DMS 273 (cell line): ENCODE measurements around the gene HSPG2.

Experiments
- DNase-seq: peaks from one replicate; lab custom pipeline; 2025; ENCODE audit not compliant: unreplicated experiment; lab: John Stamatoyannopoulos, UW

Gene HSPG2

DNA sequence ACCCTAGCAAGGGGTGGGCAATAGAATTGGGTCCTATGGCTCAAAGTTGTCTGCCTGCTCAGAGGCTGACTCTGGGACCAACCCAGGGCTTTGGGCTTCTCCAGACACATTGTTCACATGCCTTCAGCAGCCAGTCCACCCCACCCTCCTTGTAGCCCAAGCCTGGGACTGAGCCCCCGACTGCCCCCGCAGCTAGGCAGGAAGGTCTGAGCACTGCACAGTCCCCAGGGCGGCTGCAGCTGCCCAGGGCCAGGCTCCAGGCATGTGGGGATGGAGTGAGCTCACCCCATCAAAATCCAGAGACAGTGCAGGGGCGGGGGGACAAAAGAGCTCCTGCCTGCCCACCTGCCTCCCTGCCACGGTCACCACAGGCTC is 35.6 kb downstream of the HSPG2 start:
- no peak for DNase-seq

DNA sequence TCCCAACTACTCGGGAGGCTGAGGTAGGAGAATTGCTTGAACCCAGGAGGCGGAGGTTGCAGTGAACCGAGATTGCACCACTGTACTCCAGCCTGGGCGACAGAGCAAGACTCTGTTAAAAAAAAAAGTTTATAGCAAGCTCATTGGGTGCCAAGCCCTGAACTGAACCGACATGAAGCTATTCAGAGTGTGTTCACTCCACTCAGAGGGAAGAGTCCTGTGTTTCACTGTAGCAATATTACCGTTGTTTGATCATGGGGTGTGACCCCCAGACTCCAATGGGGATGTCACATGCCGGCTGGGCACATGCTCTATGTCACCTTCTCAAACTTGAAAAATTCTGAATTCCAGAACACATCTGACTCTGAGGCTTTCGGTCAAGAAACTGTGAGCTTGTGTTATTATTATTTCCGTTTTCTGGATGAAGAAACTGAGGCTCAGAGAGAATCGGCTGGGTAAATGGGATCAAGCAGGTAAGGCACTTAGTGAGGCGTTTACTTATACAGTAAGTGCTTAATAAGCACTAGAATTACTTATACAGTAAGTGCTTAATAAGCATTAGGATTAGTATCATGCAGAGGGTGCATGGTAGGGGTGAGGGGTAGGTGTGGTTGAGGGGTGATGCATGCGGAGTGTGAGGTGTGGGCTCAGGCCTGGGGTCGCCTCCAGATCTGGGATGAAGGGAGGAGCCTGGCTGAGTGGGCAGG is 36.2 kb downstream of the HSPG2 start:
- no peak for DNase-seq

DNA sequence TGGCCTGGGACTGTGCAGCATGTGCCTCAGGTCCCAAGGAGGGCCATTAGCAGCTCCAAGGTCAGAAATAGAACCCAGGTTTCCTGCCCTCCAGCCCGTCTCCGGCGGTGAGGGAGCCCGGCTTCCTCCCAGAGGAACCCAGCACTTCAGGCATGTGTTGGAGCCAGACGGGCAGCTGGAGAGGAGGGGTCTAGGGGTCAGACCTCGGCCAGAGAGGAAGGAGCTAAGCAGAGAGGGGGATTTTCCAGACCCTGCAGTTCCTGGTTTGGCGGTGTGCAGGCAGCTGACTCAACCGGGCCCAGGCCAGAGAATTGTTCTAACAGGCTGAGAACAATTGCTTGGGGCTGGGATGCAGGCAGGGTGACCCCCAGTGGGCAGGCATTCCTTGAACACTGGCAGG is 37.1 kb downstream of the HSPG2 start:
- DNase-seq, result no peak

DNA sequence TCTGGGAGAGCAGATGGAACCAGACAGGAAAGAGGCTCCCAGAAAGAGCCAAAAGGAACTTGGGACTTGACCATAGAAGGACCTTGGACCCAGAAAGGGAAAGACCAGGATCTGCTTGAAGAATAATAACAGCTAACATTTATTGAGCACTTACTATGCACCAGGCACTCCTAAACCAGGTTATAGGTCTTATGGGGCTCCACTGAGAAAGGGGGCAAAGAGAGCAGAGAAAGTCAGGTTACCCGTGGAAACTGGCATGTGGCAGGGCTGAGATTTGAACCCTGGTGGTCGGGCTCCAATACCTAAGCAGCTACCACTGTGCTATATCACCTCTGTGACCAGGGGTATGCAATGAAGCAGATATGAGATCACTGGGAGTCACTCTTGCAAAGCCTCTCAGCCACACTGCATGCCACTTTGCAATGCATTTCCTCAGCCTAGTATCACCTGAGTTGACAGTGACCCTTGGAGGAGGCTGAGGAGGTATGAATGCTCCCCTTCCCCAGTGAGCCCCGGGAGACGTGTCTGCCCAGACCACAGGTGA is 37.8 kb downstream of the HSPG2 start:
- no peak for DNase-seq

DNA sequence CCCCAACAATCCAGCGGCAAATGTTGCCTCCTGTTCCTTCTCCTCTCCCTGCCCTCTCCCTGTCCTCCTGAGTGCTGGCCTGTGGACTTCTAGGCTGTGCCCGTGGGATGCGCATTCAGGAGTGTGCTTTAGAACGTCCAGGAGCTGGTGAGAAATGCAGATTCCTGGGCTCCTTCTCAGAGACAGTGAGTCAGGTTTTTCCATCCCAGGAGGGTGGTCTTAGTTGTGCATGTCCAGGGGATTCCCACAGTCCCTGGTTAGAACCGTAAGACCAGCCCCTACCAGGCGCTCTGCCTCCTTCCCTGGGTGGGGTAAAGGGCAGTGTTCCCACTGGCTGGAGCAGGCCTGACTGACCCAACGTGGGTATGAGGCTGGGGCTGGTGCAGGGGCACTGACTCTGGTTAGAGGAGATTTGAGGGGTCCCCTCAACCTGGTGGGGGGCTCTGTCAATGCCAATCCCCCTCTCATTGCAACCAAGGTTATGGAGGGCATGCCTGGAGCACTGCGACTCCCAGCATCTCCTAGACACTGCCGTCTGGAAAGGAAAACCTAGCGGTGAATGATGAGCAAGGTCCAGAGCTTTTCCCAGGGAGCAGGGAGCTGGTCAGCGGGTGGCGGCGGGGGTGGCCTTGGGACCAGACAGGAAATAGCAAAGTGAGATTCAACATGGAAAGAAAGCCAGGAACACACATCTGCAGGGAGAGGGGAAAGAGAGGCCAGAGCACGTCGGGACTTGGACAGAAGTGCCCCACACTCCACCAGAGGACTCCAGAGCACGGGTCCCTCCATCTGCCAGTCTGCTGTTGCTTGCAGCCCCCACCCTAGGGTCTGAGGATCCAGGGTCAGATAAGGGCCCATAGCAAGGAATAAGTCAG is 38.5 kb downstream of the HSPG2 start:
- no peak for DNase-seq

DNA sequence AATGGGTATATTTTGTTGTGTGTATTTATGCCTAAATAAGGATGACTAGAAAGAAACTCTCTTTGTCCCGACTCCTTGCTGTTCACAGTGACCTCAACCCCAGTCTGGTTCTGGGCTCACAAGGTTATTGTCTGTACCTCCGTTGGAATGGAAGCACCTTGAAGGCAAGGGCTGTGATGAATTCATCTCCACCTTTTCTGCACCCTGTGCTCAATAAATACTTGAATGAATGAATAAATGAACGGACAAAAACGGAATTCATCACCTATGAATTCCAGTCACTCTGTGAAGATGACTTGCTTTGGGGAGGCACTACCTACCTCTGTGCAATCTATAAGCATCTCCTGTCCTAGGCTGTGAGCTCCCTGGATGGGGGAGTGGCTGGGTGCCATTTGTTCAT is 39.3 kb downstream of the HSPG2 start:
- no peak for DNase-seq

DNA sequence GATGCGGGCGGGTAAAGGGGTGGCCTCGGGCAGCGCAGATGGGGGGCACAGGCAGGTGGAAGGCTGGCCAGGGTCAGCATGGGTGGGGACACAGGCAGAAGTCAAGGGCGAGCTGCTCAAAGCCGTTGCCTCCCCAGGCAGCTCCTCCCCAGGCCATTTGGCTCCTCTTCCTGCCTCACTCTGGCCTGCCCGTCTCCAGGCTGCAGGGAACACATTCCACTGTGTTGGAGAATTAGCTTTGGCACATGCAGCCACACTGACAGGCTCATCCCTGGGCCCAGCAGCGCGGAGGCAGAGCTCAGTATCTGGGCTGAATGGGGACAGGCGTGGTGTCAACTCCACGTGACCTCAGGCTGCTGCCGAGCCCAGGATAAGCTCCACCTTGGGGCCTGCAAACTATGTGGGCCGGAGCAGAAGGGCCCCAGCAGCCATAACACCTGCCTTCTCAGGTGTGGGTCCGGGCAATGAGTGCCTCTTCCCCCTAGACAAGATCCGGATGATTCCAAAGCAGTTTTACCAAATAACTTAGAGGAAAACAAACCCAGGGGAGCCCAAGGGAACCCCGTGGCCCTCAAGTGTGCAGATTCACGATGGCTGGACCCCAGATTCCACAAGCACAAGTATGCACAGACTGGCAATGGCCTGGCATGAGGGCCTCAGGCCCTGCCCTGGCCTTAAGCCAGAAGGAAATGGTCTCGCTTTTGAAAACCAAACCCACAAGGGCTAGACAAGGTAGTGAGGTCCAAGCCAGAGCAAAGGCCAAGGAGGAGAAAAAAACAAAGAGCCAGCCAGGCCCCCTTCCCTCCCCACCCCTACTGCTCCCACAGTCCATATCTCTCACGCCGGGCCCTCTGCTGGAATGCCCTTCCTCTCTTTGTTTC is 40.2 kb downstream of the HSPG2 start:
- no peak for DNase-seq

DNA sequence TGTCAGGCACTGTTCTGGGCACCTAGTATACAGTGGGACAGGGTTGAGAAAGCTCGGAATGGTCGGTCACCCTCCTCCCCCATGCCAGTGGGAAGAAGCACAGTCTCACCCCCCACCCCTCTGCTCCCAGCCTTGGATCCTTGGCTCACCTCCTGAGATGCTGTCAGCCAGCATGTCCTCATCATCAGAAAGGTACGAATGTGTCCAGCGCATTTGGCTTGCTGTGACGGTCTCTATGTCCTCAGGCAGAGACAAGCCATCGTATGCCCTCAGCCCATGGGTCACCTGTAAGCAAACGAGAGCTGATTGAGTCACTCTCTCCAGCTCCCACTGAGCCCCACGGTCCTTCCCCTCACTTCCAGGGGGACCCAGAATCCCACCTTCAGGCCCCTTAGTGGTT is 41.1 kb downstream of the HSPG2 start:
- no peak for DNase-seq

DNA sequence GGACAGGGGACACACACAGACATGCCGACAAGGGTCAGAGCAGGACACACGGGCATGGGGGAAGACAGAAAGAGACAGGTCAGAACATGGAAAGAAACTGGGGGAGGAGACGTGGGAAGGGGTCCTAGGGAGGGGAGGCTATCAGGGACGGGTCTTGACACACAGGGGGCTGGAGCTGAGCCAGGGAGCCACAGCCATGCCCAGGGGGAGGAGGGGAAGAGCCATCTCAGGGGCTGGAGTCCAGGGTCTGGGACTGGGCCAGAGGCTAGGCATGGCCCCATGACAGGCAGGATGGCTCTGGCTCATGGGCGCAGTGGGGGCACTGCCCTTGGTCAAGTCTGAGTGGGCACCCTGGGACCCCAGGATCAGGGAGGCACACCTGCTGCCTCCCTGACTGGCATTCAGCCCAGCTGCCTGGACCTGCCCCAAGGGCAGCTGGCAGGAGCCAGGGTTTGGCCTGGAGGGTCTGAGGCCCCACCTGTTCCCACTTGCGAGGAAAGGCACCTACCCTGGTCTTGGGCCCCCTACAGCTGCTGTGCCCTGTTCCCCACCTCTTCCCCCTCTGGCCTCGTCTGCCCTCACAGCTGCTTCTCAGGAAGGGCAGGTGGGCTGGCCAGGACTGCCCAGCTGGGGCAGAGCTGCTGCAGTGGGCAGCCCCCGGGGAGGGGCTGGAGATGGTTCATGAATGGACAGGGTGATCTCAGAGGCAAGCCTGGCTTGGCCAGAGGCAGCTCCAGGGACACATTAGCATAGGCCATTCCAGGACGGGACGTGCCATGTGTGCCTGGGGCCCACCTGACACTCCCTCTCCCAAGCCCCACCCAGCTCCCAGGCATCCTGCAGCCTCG is 42.9 kb downstream of the HSPG2 start:
- peak; percentile 68 for DNase-seq

DNA sequence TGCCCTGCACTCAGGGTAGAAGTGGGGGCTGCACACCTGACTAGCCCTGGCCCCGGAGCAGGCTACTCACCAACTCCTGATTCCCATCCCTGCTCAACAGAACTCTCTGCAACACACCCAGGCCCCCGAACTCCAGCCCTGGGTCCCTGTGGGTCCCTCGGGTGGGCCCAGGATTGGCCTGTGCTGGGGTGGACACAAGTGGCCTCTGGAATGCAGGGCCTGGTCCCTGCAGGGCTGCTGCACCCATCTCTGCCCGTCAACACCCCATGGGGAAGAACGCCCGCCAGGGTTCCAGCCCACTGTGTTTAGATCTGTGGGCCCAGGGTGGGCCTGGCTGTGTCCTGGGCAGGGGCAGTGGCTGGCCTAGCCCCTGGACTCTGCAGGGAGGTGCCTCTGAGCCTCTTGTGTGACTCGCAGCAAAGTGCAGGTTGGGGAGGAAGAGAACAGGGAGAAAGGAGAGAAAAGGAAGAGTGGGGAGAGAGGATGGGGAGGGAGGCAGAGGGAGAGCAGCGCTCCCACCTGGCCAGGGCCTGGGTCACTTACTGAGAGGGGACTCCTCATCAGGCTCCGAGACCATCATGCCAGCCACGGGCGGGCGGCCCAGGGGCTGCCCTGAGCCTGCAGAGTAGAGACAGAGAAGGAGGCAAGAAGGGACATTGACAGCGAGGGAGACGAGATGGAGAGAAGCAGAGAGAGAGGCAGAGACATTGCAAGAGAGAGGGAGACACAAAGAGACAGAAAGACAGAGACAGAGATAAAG is 43.9 kb downstream of the HSPG2 start:
- no peak for DNase-seq

DNA sequence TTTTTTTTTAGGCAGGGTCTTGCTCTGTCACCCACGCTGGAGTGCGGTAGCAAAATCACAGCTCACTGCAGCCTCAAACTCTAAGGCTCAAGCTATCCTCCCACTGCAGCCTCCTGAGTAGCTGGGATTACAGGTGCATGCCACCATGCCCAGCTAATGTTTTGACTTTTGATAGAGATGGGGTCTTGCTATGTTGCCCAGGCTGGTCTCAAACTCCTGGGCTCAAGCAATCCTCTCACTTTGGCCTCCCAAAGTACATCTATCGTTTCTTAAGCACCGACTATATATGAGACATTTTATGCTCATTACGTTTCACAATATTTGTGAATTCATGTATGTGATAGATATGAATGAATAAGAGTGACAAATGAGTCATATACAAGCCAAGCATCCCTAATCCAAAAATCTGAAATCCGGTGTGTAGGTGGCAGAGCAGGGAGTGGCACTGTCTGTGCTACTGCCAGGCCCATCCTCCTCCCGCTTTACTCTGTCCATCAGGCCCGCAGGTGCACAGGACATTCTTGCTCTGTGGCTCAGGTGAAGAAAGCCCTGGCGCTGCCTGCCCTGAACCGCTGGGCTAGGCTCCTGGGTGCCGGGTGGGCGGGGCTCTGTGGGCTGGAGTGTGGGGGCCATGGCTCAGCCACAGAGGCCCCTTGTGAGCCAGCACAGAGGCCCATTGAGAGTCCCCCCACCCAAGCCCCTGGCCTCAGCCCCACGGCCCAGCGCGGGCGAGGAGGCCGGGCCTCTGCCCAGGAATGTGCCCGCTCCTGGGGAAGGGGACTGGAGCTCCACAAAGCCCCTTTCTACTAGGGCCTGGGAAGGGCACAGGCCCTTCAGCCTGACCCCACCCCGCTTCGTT is 45.3 kb downstream of the HSPG2 start:
- DNase-seq, result no peak

DNA sequence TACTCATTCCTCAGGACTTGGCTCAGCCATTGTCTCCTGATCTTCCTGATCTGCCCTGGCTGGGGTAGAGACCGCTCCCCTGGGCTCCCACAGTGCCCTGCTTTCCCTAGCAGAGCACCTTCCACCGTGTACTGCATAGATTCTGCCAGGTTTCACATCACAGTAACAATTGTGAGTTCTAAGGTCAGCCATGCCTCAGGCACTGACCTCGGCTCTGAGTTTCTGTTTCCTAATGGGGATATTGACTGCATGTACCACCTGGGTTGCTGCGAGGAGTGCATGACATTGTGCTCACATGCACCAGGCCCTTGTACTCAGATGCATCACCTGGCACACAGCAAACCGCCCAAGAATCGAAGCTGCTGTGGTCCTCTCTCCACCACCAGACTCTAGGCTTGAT is 46.0 kb downstream of the HSPG2 start:
- no peak for DNase-seq

DNA sequence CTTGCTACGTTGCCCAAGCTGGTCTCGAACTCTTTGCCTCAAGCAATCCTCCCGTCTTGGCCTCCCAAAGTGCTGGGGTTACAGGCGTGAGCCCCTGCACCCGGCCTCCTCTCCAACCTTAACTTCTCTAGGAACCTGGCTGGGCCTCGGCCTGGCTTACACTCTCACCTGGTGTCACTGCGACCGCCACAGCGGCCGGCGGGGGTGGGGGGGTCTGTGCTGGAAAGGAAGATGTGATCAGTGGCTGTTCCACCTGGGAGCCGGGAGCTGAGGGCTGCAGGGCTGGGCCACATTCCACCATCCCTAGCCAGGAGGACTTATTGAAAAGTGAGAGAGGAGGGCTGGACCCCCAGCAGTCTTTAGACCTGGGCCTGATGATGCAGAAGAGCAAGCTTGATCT is 48.6 kb downstream of the HSPG2 start:
- DNase-seq, result no peak

DNA sequence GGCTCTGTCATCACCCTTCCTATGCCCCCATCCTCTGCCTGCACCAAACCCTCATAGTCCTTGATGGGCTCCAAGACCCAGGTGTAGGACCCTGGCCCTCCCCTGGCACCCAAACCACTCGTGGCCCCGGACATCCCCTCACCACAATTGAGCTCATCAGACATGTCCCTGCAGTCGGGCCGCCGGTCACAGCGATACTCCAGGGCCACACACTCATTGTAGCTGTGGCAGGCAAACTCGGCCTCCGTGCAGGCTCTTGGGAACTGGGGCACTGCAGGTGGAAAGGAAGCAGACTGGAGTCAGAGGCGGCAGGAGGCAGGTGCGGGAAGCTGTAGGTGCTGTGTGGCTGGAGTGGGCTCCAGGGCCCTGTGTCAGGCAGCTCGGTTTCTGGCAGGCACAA is 49.3 kb downstream of the HSPG2 start:
- no peak for DNase-seq

DNA sequence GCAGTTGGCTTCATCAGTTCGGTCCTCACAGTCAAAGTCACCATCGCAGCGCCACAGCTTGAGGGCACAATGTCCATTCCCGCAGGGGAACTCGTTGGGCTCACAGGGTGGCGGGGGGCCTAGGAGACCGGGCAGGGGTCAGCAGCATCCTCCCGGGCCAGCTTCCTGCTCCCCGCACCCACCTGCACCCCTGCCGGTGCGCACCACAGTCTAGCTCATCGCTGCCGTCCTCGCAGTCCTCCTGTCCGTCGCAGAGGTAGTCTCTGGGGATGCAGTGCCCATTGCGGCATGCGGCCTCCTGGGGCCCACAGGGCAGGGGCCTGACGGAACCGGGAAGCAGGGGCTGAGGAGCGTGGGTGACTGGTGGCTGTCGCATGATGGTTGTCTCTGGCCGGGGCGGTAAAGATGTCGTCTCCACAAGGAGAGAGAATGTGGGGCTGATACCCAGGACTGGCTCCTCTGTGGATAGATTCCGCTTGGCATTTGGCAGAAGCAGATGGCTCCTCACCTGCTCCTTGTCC is 49.8 kb downstream of the HSPG2 start:
- no peak for DNase-seq

DNA sequence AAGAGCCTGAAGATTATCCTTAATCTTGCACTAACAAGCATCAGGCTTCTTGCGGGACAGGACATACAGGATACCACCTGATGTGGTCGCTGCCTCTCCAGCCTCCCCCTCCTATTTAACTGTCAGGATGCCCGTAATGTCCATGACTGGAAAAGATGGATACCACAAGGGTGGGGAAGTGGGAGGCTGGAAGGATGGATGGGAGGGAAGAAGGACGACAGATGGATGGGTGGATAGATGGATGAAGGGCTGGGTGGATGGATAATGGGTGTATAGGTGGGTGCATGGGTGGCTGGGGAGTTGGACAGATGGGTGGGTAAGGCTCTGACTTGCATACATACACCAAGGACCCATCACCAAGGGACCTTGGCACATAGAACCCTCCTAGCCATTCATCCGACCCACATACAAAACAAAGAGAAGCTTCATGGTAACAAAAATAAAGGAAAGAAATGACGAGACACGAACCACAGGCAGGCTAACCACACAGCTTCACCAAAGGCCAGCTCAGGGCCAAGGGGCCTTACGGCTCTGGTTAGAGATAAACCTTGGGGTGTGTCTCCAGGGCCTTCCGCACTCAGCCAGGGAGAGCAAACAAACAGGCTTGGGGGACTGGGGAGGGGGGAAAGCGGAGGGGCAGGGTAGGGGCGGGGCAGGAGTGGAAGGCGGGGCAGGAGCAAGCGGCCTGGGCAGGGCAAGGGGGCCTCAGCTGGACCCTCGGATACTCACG is 50.5 kb downstream of the HSPG2 start:
- no peak for DNase-seq

DNA sequence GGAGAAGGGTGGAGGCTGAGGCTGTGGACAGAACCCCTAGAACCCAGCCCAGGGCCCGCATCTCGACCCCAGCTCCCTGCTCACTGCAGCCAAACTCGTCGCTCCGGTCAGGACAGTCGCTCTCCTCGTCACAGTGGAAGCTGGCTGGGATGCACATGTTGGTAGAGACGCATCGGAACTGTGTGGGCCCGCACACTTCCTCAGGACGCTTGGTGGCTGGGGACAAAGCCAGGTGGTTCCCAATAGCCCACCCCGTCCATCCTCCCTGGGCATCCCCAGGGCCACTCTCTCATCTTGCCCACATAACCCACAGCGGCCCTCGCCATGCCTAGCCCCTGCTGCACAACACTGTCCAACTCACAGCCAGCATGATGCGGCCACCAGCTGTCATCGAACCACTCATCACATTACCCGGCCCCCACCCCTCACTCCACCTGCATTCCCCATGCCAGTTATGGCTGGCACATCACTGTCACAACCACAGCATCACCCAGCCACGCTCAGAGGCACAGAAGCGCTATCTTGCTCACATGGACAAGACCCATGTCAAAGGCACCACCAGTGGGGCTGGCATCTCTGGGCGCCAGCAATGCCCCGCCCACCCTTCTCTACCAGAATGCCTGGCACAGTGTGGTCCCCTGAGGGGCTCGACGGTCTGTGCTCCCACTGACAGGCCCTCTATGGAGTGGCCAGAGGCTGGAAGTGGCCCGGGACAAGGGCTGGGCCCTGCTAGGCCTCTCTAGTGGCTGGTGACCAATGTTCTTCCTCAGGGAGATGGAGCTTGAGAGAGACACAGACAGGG is 51.7 kb downstream of the HSPG2 start:
- DNase-seq, result no peak
